Hepatocyte (in vitro differentiated cells): ENCODE data around the gene KLF1. TPM values are rescaled to one million over a fixed set of nuclear protein-coding genes. Genes with fewer than 3 reads are reported as not detected.

Experiments
- DNase-seq: peaks from one replicate; pipeline ENCODE4 v3.0.0-alpha.2; 2016; ENCODE audit warnings: low spot score
- H2AFZ ChIP-seq: fragments of 200-600 bp; sonication (generic); 2 replicates; pipeline ENCODE4 v1.6.0; 2016; ENCODE audit warnings: antibody characterized with exemption, mild to moderate bottlenecking
- H3K27ac ChIP-seq: fragments of 200-600 bp; sonication (generic); 2 replicates; pipeline ENCODE4 v1.5.1; 2016; ENCODE audit warnings: mild to moderate bottlenecking
- H3K27me3 ChIP-seq: fragments of 200-600 bp; sonication (generic); 2 replicates; pipeline ENCODE4 v1.6.1; 2016
- H3K36me3 ChIP-seq: fragments of 200-600 bp; sonication (generic); replicated peaks from 2 replicates; pipeline ENCODE4 v1.5.1; 2016; ENCODE audit warnings: low read depth; ENCODE audit not compliant: insufficient read depth
- H3K4me1 ChIP-seq: fragments of 200-600 bp; sonication (generic); 2 replicates; pipeline ENCODE4 v1.5.1; 2016; ENCODE audit warnings: mild to moderate bottlenecking, moderate library complexity; ENCODE audit not compliant: insufficient read depth
- H3K4me2 ChIP-seq: fragments of 200-600 bp; sonication (generic); 2 replicates; pipeline ENCODE4 v1.6.0; 2016
- H3K4me3 ChIP-seq: fragments of 200-600 bp; sonication (generic); 2 replicates; pipeline ENCODE4 v1.5.1; 2016; ENCODE audit warnings: mild to moderate bottlenecking
- H3K79me2 ChIP-seq: fragments of 200-600 bp; sonication (generic); 2 replicates; pipeline ENCODE4 v1.6.0; 2017; ENCODE audit warnings: mild to moderate bottlenecking
- H3K9me2 ChIP-seq: fragments of 200-600 bp; sonication (generic); replicated peaks from 2 replicates; pipeline ENCODE4 v1.6.0; 2017; ENCODE audit warnings: mild to moderate bottlenecking; ENCODE audit not compliant: insufficient read depth
- H3K9me3 ChIP-seq: fragments of 200-600 bp; sonication (generic); 2 replicates; pipeline ENCODE4 v1.5.1; 2016; ENCODE audit warnings: low read depth, mild to moderate bottlenecking
- H4K20me1 ChIP-seq: fragments of 200-600 bp; sonication (generic); 2 replicates; pipeline ENCODE4 v1.6.0; 2016; ENCODE audit warnings: mild to moderate bottlenecking; ENCODE audit not compliant: insufficient read depth, poor library complexity, severe bottlenecking
- CTCF ChIP-seq: fragments of 200-600 bp; sonication (generic); IDR thresholded peaks from 2 replicates; pipeline ENCODE4 v1.5.1; 2016; ENCODE audit warnings: antibody characterized with exemption, mild to moderate bottlenecking; ENCODE audit not compliant: poor library complexity
- EZH2 ChIP-seq: fragments of 200-600 bp; sonication (generic); IDR thresholded peaks from 2 replicates; pipeline ENCODE4 v1.6.1; 2016; ENCODE audit warnings: antibody characterized with exemption, mild to moderate bottlenecking, borderline replicate concordance
- EZH2phosphoT487 ChIP-seq: fragments of 200-600 bp; sonication (generic); IDR thresholded peaks from one replicate; pipeline ENCODE4 v1.6.1; 2018; ENCODE audit warnings: antibody characterized with exemption, mild to moderate bottlenecking, low read depth, moderate library complexity; ENCODE audit not compliant: unreplicated experiment, severe bottlenecking
- WGBS: methylation state at CpG from one replicate; pipeline ENCODE4 v1.1.6; 2016; ENCODE audit warnings: low lambda C conversion rate; ENCODE audit errors: missing lambda C conversion rate; 5-methylcytosine and 5-hydroxymethylcytosine counted together
- polyA plus RNA-seq: library from polyadenylated mRNA; unstranded; fragments of >200 nt; fragmentation: Nextera tagmentation; extraction: Ambion mirVana; gene quantifications from 2 replicates; pipeline ENCODE4 v1.2.1, GENCODE V29; 2016
- total RNA-seq: library from RNA; depleted of rRNA; stranded (reverse); fragments of >200 nt; gene quantifications from 2 replicates; pipeline ENCODE4 v1.2.3, GENCODE V29; 2014

Gene KLF1
- total and polyA plus RNA-seq, 2 experiments from 2014 or later, result 0.37 TPM; not detected in 1

GRCh38 chr19:12837225-12837624, 49.8 kb downstream of the KLF1 start:
- Histone ChIP-seq H3K4me2 (no peak overlapping the region), H3K27ac (no peak overlapping the region), H3K79me2 (no peaks in the 10 kb centered on the region), H3K36me3 (no peaks in the 10 kb centered on the region), H3K9me2 (no peaks in the 10 kb centered on the region), H3K4me1 (no peaks in the 10 kb centered on the region), H3K9me3 (no peaks in the 10 kb centered on the region), H2AFZ (no peak overlapping the region), H3K4me3 (no peak overlapping the region), H4K20me1 (no peaks in the 10 kb centered on the region), H3K27me3 (peaks cover 92% of the 10 kb centered on the region)
- 81% methylated on average over 4 of the region's 4 CpGs for whole genome bisulfite sequencing
- DNase-seq, result no peak
- TF ChIP-seq CTCF, result no peak
- no peak for TF ChIP-seq EZH2
- TF ChIP-seq EZH2phosphoT487, result no peak

GRCh38 chr19:12836529-12836863, 50.5 kb downstream of the KLF1 start:
- H3K79me2 ChIP-seq, result no peaks in the 10 kb centered on the region
- no peak overlapping the region for H3K4me3 ChIP-seq
- H4K20me1 ChIP-seq, result no peaks in the 10 kb centered on the region
- no peak overlapping the region for H3K27ac ChIP-seq
- no peak overlapping the region for H2AFZ ChIP-seq
- TF ChIP-seq CTCF (no peak), EZH2phosphoT487 (peak; percentile 0)
- H3K9me3 ChIP-seq, result no peaks in the 10 kb centered on the region
- no peaks in the 10 kb centered on the region for H3K9me2 ChIP-seq
- no peaks in the 10 kb centered on the region for H3K36me3 ChIP-seq
- H3K4me2 ChIP-seq, result no peak overlapping the region
- H3K27me3 ChIP-seq, result peaks cover 93% of the 10 kb centered on the region
- no peaks in the 10 kb centered on the region for H3K4me1 ChIP-seq
- WGBS, result 10% methylated on average over 6 of the region's 6 CpGs
- DNase-seq, result no peak

- WGBS, result 19% methylated on average over 33 of the region's 39 CpGs
- Histone ChIP-seq H3K36me3 (no peaks in the 10 kb centered on the region), H3K9me2 (no peaks in the 10 kb centered on the region), H3K79me2 (no peaks in the 10 kb centered on the region), H3K4me1 (no peaks in the 10 kb centered on the region), H3K27ac (no peak overlapping the region), H4K20me1 (no peaks in the 10 kb centered on the region), H2AFZ (no peak overlapping the region), H3K4me2 (no peak overlapping the region), H3K4me3 (no peak overlapping the region), H3K9me3 (no peaks in the 10 kb centered on the region), H3K27me3 (peaks cover 84% of the 10 kb centered on the region)
- no peak for TF ChIP-seq EZH2
- TF ChIP-seq CTCF, result no peak
- TF ChIP-seq EZH2phosphoT487, result no peak
- DNase-seq, result peak; percentile 51
These were observed 51.8 kb downstream of the KLF1 start for GRCh38 chr19:12834976-12835757.

- Histone ChIP-seq H3K9me2 (no peaks in the 10 kb centered on the region), H3K27me3 (peaks cover 82% of the 10 kb centered on the region), H3K27ac (no peak within 1 kb of the TSS), H3K79me2 (no peaks in the 10 kb centered on the region), H3K4me2 (peak within 1 kb of the TSS; percentile 98), H3K9me3 (no peaks in the 10 kb centered on the region), H4K20me1 (no peaks in the 10 kb centered on the region), H3K4me3 (peak within 1 kb of the TSS; percentile 36), H2AFZ (no peak within 1 kb of the TSS), H3K4me1 (no peaks in the 10 kb centered on the region), H3K36me3 (no peaks in the 10 kb centered on the region)
- 12% methylated on average over 20 of the region's 20 CpGs for WGBS
- TF ChIP-seq CTCF (no peak), EZH2 (peak; percentile 46)
- DNase-seq, result no peak
These were observed 52.4 kb downstream of the KLF1 start, which contains the start of gene RTBDN for GRCh38 chr19:12834566-12834943. TSS of gene RTBDN (minus strand) at chr19:12834579. CDS start at chr19:12829979, 4,600 bp downstream.
